NOMO-1 (cell line): ENCODE results near the gene ZG16.

Experiments
- DNase-seq, 2 experiments: peaks; one replicate each; lab custom pipeline; 2025; ENCODE audit not compliant: unreplicated experiment in 2 of 2; lab: John Stamatoyannopoulos, UW

ZG16 gene

DNA sequence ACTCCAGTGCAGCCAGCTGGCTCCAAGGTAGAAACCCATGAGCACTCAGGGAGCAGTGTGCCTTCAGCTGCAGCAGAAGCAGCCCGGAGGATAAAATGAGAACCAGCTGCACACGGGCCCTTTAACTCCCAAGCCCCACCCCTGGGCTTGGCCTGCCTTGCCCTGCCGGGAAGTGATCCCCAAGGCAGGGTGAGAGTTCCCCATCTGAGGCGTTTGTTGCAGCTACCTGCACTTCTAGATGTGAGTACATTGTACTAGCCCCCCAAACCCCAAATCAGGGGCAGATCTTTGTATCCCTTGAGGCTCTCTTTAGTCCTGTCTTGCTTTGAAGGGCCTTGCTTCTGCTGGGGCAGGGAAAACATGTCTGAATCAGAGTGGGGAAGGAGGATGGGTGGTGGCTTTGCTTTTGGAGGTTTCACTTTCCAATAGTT, 42.2 kb downstream of the ZG16 start, which contains the start of gene MVP:
MVP (plus strand) TSS at position 192 of the 431 bp plus-strand sequence. CDS start 10,088 bp downstream, outside the sequence.
- peak; percentile 68 to 71 for DNase-seq

DNA sequence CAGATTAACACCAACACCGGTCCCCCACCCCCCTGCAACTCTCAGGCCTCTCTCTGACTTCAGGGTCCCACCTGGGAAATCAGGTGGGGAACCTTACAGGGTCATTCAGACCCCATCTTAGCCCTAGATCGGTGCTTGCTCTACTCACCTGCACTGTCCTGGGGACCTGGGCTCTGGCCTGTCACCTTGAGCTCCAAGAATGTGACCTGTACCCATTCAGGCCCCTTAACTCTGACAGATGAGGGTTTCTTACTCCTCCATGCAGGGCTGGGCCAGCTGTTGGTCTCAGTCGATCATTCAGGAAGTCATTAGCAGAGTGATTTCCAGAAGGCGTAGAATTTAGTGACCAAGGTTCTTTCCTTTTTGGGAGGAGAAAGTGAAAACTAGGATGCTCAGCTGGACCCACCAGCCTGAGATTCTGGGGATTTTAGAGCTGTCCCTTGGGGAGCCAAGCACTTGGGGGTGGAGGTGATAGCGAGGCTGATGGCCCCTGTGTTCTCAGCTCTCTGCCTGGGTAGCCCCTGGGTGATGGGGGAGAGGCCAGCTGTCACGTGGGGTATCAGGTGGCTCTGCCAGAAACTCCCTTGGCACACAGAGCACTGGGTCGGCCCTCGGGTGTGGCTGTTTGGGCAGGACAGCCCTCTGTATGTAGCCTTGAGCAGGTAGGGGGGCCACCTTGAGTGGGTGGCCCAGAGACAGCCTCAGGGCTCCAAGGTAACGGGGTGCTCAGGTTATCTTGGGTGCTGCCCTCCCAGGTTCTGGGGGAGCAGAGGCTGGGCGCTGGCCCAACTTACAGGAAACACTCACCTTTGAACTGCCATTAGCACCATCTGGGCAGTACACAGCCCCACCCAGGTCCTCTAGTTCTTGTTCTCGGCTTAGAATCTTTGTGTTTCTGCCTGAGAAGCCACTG, 42.9 kb downstream of the ZG16 start:
- DNase-seq: peak in 1 of 2 experiments; percentile 14

- DNase-seq: no peak
Measured at GRCh38 chr16:29821643-29822115, 43.6 kb downstream of the ZG16 start.

- no peak for DNase-seq
Measured at GRCh38 chr16:29824589-29825144, 46.6 kb downstream of the ZG16 start.

- DNase-seq: no peak
Measured at GRCh38 chr16:29825145-29826044, 47.3 kb downstream of the ZG16 start.

GRCh38 chr16:29826342-29826695, 48.3 kb downstream of the ZG16 start:
- DNase-seq: no peak

GRCh38 chr16:29830774-29831173, 52.7 kb downstream of the ZG16 start:
- no peak for DNase-seq

GRCh38 chr16:29831490-29831889, 53.4 kb downstream of the ZG16 start:
- DNase-seq: no peak
